Mesenchymal stem cell (in vitro differentiated cells and primary cell): ENCODE data around the gene KLF15.

Experiments used
- DNase-seq: peaks from one replicate; pipeline ENCODE4 v3.0.0-alpha.2; 2013
- H2AFZ ChIP-seq: one replicate; pipeline ENCODE4 v1.6.1; 2013; ENCODE audit warnings: low read depth, mild to moderate bottlenecking, control low read depth, inconsistent platforms, low read length, moderate library complexity
- H2AK5ac ChIP-seq: 2 replicates; pipeline ENCODE4 v1.6.1; 2013; ENCODE audit warnings: low read length, moderate library complexity, mild to moderate bottlenecking, inconsistent platforms; ENCODE audit not compliant: severe bottlenecking
- H2BK120ac ChIP-seq: one replicate; pipeline ENCODE4 v1.6.1; 2013; ENCODE audit warnings: low read depth, mild to moderate bottlenecking, inconsistent platforms, low read length, moderate library complexity
- H2BK12ac ChIP-seq, 2 experiments: one replicate each; pipeline ENCODE4 v1.6.1; 2013; ENCODE audit warnings: inconsistent platforms in 2 of 2, low read length in 2 of 2, mild to moderate bottlenecking in 2 of 2, moderate library complexity in 2 of 2, control low read depth in 1 of 2
- H2BK15ac ChIP-seq: one replicate; pipeline ENCODE4 v1.6.1; 2013; ENCODE audit warnings: mild to moderate bottlenecking, low read depth, inconsistent platforms; ENCODE audit not compliant: poor library complexity, severe bottlenecking
- H2BK5ac ChIP-seq: 2 replicates; pipeline ENCODE4 v1.6.1; 2013; ENCODE audit warnings: low read depth, mild to moderate bottlenecking, low read length, control low read depth, inconsistent platforms; ENCODE audit not compliant: poor library complexity, severe bottlenecking
- H3K14ac ChIP-seq, 2 experiments: one replicate each; pipeline ENCODE4 v1.6.1; 2013; ENCODE audit warnings: inconsistent platforms in 2 of 2, low read length in 2 of 2, control low read depth in 1 of 2, mild to moderate bottlenecking in 1 of 2, moderate library complexity in 1 of 2
- H3K18ac ChIP-seq, 2 experiments: one replicate each; pipeline ENCODE4 v1.6.1; 2013; ENCODE audit warnings: inconsistent platforms in 2 of 2, low read length in 2 of 2, control low read depth in 1 of 2, low read depth in 1 of 2, mild to moderate bottlenecking in 1 of 2
- H3K23ac ChIP-seq, 2 experiments: one replicate each; pipeline ENCODE4 v1.6.1; 2013; ENCODE audit warnings: inconsistent platforms in 2 of 2, low read length in 2 of 2, mild to moderate bottlenecking in 2 of 2, moderate library complexity in 2 of 2, control low read depth in 1 of 2
- H3K27ac ChIP-seq: 2 replicates; pipeline ENCODE4 v1.5.1; 2013; ENCODE audit warnings: mild to moderate bottlenecking, moderate library complexity, low read length, control low read depth, inconsistent platforms; ENCODE audit not compliant: poor library complexity, severe bottlenecking
- H3K27me3 ChIP-seq, 2 experiments: 2 replicates each; pipeline versions ENCODE4 v1.6.1 to v1.7.0; 2013; ENCODE audit warnings: low read length in 2 of 2, mild to moderate bottlenecking in 2 of 2, moderate library complexity in 2 of 2, control low read depth in 1 of 2, inconsistent platforms in 1 of 2; ENCODE audit not compliant: control insufficient read depth in 1 of 2, insufficient read depth in 1 of 2
- H3K36me3 ChIP-seq, 2 experiments: 2 replicates each; pipeline versions ENCODE4 v1.6.1 to v1.7.0; 2013; ENCODE audit warnings: low read length in 2 of 2, control low read depth in 1 of 2, inconsistent platforms in 1 of 2, low read depth in 1 of 2, mild to moderate bottlenecking in 1 of 2; ENCODE audit not compliant: insufficient read depth in 2 of 2, control insufficient read depth in 1 of 2
- H3K4ac ChIP-seq, 2 experiments: one replicate each; pipeline ENCODE4 v1.6.1; 2013; ENCODE audit warnings: inconsistent platforms in 2 of 2, low read length in 2 of 2, mild to moderate bottlenecking in 2 of 2, moderate library complexity in 2 of 2, control low read depth in 1 of 2, low read depth in 1 of 2
- H3K4me1 ChIP-seq: 2 replicates; pipeline ENCODE4 v1.6.1; 2013; ENCODE audit warnings: low read depth, low read length, control low read depth; ENCODE audit not compliant: control insufficient read depth, insufficient read depth
- H3K4me2 ChIP-seq: 2 replicates; pipeline ENCODE4 v1.6.1; 2013; ENCODE audit warnings: low read length, mild to moderate bottlenecking, inconsistent platforms; ENCODE audit not compliant: poor library complexity, severe bottlenecking
- H3K4me3 ChIP-seq, 2 experiments: 2 replicates each; pipeline versions ENCODE4 v1.5.1 to v1.7.0; 2013; ENCODE audit warnings: low read length in 2 of 2, mild to moderate bottlenecking in 2 of 2, control low read depth in 1 of 2, low read depth in 1 of 2; ENCODE audit not compliant: insufficient read depth in 1 of 2
- H3K79me1 ChIP-seq: replicated peaks from 2 replicates; pipeline ENCODE4 v1.6.1; 2013; ENCODE audit warnings: mild to moderate bottlenecking, control low read depth, low read length, inconsistent platforms; ENCODE audit not compliant: poor library complexity, severe bottlenecking
- H3K9ac ChIP-seq: 2 replicates; pipeline ENCODE4 v1.7.0; 2013; ENCODE audit warnings: mild to moderate bottlenecking, low read length, moderate library complexity
- H3K9me3 ChIP-seq: 2 replicates; pipeline ENCODE4 v1.7.0; 2013; ENCODE audit warnings: mild to moderate bottlenecking, low read length; ENCODE audit not compliant: control insufficient read depth
- H4K8ac ChIP-seq: one replicate; pipeline ENCODE4 v1.6.1; 2013; ENCODE audit warnings: inconsistent platforms, mild to moderate bottlenecking, low read length, moderate library complexity
- H4K91ac ChIP-seq: one replicate; pipeline ENCODE4 v1.6.1; 2013; ENCODE audit warnings: mild to moderate bottlenecking, low read length, inconsistent platforms
- WGBS: methylation state at CpG from one replicate; pipeline ENCODE4 v1.1.7; 2013; ENCODE audit warnings: mixed read lengths; 5-methylcytosine and 5-hydroxymethylcytosine counted together

The KLF15 gene

DNA sequence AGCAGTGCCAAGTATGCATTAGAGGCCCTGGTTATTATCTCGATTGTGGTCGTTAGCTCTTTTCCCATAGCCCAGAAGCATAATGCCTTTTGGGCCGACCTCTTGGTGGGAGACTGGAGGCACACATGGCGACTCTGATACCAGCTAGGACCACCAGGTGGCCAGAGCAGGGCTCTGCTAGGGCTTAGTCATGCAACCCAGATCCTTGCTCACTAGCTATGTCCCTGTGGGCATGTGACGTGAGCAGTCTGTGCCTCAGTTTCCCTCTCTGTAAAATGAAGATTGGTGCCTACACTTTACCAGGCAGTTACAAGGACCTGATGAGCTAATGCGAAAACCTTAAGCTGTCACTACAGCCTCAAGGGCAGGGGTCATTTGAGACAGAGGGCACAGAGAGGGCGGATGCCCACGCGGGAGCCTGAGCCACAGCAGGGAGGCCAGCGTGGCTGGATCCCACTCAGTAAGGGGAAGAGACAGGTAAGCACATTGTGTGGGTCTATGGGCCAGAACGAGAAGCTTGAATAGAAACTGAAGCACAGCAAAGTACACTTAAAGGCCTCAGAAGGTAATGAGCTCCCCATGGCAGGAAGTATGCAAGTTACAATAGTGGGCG lies 8.8 kb downstream of the KLF15 start:
- H2BK5ac ChIP-seq, result no peak overlapping the region
- H3K27me3 ChIP-seq, result peaks cover 5 to 6% of the 10 kb centered on the region in 2 experiments
- H3K9me3 ChIP-seq, result no peaks in the 10 kb centered on the region
- H3K27ac ChIP-seq, result no peak overlapping the region
- no peak overlapping the region for H2BK12ac ChIP-seq
- H3K79me1 ChIP-seq, result no peaks in the 10 kb centered on the region
- H2AFZ ChIP-seq, result no peak overlapping the region
- no peak overlapping the region for H4K91ac ChIP-seq
- H3K18ac ChIP-seq, result no peak overlapping the region
- no peak for DNase-seq
- no peak overlapping the region for H3K23ac ChIP-seq
- H3K36me3 ChIP-seq, result no peaks in the 10 kb centered on the region
- no peaks in the 10 kb centered on the region for H3K4me1 ChIP-seq
- H2BK120ac ChIP-seq, result no peak overlapping the region
- no peak overlapping the region for H3K9ac ChIP-seq
- no peak overlapping the region for H2AK5ac ChIP-seq
- 88% methylated on average over 12 of the region's 12 CpGs for WGBS
- no peak overlapping the region for H2BK15ac ChIP-seq
- H3K4me3 ChIP-seq, result no peak overlapping the region
- no peak overlapping the region for H4K8ac ChIP-seq
- no peak overlapping the region for H3K4me2 ChIP-seq
- no peak overlapping the region for H3K14ac ChIP-seq
- no peak overlapping the region for H3K4ac ChIP-seq

DNA sequence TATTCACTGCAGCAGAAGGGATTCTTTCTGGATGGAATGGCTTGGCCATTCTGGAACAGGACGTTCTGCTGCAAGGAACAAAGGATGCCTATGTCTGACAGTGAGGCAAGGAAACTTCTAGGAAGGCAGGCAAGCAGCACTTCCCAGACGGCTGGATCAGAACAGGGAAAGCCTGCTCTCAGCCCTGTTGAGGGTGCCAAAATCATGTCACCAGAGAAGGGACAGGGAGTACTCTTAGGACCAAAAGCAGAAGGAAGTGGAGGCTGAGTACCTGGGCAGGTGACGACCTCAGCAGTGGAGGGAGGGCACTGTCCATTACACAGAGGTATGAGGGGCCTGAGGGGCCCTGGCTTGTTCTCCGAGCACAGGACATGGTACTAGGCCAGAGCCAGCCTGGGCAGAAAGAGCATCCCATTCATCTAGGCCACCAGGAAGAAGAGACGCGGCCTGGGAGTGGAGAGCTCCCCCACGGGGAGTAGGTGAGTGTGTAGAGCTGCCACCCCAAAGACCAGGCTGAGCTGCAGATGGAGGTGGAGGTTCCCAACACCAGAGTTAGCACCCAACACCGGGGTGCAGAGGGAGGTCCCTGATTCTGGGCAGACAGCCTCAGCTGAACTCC lies 9.6 kb downstream of the KLF15 start:
- whole genome bisulfite sequencing, result 77% methylated on average over 8 of the region's 8 CpGs
- Histone ChIP-seq H3K23ac (no peak overlapping the region), H2AK5ac (no peak overlapping the region), H3K4me2 (no peak overlapping the region), H3K79me1 (no peaks in the 10 kb centered on the region), H3K9ac (no peak overlapping the region), H3K9me3 (no peaks in the 10 kb centered on the region), H2BK120ac (no peak overlapping the region), H3K36me3 (no peaks in the 10 kb centered on the region), H2BK5ac (no peak overlapping the region), H3K27me3 (peaks cover 5 to 6% of the 10 kb centered on the region in 2 experiments), H3K18ac (no peak overlapping the region), H4K8ac (no peak overlapping the region), H2AFZ (no peak overlapping the region), H2BK15ac (no peak overlapping the region), H3K14ac (no peak overlapping the region), H3K4ac (no peak overlapping the region), H3K4me3 (no peak overlapping the region), H3K27ac (no peak overlapping the region), H3K4me1 (no peaks in the 10 kb centered on the region), H2BK12ac (no peak overlapping the region), H4K91ac (no peak overlapping the region)
- no peak for DNase-seq

DNA sequence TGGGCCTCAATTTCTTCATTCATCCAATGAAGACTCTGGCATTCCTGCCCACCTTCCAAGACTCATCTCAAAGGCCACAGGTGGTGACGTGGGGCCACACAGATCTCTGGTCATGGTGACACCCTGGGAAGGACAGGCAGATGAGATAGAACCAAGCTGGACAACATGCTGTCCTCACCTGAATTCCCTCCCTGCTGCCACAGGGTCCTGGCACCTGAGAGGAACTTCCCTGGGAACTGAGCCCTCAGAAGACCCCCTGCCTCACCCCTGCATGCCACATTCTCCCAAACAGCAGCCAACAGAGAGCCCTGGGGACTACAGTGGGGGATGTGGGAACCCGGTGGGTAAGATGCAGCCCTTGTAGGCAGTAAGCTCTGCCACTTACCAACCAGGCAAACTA lies 10.7 kb downstream of the KLF15 start:
- Histone ChIP-seq H3K4me2 (no peak overlapping the region), H3K18ac (no peak overlapping the region), H3K27ac (no peak overlapping the region), H2BK5ac (no peak overlapping the region), H2BK120ac (no peak overlapping the region), H4K8ac (no peak overlapping the region), H3K9me3 (no peaks in the 10 kb centered on the region), H3K79me1 (no peaks in the 10 kb centered on the region), H2BK15ac (no peak overlapping the region), H3K9ac (no peak overlapping the region), H2BK12ac (no peak overlapping the region), H3K4me3 (no peak overlapping the region), H3K4me1 (no peaks in the 10 kb centered on the region), H3K23ac (no peak overlapping the region), H2AK5ac (no peak overlapping the region), H3K36me3 (no peaks in the 10 kb centered on the region), H3K4ac (no peak overlapping the region), H2AFZ (no peak overlapping the region), H3K27me3 (peaks cover 5 to 6% of the 10 kb centered on the region in 2 experiments), H4K91ac (no peak overlapping the region), H3K14ac (no peak overlapping the region)
- no peak for DNase-seq
- 68% methylated on average over 2 of the region's 2 CpGs for WGBS

DNA sequence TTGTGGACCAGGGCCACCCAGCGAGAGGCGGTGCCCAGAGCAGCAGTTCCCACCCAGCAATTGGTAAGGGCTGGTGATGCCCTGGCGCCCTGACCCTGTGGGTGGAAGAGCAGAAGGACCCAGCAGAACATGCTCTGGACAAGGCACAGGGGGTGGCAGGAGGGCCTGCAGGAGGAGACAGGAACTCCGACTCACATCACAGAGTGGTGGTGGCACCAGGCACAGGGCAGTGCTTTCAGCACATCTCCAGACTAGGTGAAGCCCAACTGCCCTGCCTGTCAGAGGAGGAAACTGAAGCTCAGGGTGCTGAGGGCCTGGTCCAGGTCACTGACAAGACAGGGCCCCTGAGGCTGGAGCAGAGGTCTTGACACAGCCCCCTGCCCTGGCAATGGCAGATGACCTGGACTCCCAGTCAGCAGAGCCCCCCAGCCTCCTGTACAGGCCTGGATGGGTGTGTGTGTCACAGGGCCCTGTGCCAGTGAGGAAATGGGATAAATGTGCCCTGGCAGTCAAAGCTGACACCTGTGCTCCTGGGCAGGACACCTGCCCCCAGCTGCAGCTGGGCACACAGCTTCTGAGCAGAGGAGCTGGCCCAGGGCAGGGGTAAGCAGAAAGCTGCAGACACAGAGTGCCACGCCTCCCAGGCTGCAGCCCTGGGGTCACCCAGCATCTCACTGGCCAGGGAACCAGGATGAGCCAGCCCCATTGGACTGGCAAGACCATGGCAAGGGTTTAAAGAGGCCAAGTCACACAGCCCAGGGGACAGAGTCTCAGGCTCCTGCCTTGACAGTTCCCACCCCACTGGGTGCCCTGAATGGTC lies 11.4 kb downstream of the KLF15 start:
- Histone ChIP-seq H4K8ac (no peak overlapping the region), H3K4me3 (no peak overlapping the region), H3K4ac (no peak overlapping the region), H3K27me3 (peaks cover 5 to 6% of the 10 kb centered on the region in 2 experiments), H3K4me1 (no peaks in the 10 kb centered on the region), H3K4me2 (no peak overlapping the region), H2BK12ac (no peak overlapping the region), H2AFZ (no peak overlapping the region), H3K14ac (no peak overlapping the region), H2AK5ac (no peak overlapping the region), H3K9ac (no peak overlapping the region), H4K91ac (no peak overlapping the region), H2BK120ac (no peak overlapping the region), H3K36me3 (no peaks in the 10 kb centered on the region), H3K18ac (no peak overlapping the region), H3K79me1 (no peaks in the 10 kb centered on the region), H3K9me3 (no peaks in the 10 kb centered on the region), H2BK5ac (no peak overlapping the region), H3K27ac (no peak overlapping the region), H2BK15ac (no peak overlapping the region), H3K23ac (no peak overlapping the region)
- no peak for DNase-seq
- 87% methylated on average over 5 of the region's 5 CpGs for WGBS
